Measurements from ENCODE around the gene FUT2.

DNA sequence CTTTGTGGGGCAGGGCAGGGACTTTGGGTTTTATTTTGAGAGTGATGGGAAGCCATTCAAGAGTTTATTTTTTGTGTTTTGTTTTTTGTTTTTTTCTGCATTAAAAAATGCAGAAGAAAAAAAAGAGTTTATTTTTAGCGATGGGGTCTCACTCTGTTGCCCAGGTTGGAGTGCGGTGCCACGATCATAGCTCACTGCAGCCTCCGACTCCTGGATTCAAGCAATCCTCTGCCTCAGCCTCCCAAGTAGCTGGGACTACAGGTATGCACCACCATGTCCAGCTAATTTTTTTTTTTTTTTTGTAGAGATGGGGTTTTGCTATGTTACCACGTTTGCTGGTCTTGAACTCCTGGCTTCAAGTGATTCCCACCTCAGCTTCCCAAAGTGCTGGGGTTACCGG, 37.3 kb upstream of the FUT2 start:
- TF ChIP-seq, protein P1, sequence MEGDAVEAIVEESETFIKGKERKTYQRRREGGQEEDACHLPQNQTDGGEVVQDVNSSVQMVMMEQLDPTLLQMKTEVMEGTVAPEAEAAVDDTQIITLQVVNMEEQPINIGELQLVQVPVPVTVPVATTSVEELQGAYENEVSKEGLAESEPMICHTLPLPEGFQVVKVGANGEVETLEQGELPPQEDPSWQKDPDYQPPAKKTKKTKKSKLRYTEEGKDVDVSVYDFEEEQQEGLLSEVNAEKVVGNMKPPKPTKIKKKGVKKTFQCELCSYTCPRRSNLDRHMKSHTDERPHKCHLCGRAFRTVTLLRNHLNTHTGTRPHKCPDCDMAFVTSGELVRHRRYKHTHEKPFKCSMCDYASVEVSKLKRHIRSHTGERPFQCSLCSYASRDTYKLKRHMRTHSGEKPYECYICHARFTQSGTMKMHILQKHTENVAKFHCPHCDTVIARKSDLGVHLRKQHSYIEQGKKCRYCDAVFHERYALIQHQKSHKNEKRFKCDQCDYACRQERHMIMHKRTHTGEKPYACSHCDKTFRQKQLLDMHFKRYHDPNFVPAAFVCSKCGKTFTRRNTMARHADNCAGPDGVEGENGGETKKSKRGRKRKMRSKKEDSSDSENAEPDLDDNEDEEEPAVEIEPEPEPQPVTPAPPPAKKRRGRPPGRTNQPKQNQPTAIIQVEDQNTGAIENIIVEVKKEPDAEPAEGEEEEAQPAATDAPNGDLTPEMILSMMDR (tag by site-specific recombination; IDR thresholded peaks at IDR 0.05) = no peak
- TF ChIP-seq, protein P2, sequence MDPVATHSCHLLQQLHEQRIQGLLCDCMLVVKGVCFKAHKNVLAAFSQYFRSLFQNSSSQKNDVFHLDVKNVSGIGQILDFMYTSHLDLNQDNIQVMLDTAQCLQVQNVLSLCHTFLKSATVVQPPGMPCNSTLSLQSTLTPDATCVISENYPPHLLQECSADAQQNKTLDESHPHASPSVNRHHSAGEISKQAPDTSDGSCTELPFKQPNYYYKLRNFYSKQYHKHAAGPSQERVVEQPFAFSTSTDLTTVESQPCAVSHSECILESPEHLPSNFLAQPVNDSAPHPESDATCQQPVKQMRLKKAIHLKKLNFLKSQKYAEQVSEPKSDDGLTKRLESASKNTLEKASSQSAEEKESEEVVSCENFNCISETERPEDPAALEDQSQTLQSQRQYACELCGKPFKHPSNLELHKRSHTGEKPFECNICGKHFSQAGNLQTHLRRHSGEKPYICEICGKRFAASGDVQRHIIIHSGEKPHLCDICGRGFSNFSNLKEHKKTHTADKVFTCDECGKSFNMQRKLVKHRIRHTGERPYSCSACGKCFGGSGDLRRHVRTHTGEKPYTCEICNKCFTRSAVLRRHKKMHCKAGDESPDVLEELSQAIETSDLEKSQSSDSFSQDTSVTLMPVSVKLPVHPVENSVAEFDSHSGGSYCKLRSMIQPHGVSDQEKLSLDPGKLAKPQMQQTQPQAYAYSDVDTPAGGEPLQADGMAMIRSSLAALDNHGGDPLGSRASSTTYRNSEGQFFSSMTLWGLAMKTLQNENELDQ (tag by site-specific recombination; IDR thresholded peaks at IDR 0.05; ENCODE audit: low read depth) = no peak
- TF ChIP-seq, protein P3, sequence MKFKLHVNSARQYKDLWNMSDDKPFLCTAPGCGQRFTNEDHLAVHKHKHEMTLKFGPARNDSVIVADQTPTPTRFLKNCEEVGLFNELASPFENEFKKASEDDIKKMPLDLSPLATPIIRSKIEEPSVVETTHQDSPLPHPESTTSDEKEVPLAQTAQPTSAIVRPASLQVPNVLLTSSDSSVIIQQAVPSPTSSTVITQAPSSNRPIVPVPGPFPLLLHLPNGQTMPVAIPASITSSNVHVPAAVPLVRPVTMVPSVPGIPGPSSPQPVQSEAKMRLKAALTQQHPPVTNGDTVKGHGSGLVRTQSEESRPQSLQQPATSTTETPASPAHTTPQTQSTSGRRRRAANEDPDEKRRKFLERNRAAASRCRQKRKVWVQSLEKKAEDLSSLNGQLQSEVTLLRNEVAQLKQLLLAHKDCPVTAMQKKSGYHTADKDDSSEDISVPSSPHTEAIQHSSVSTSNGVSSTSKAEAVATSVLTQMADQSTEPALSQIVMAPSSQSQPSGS (tag by site-specific recombination; IDR thresholded peaks at IDR 0.05; ENCODE audit: low read depth) = no peak
- TF ChIP-seq SP2 (tag by site-specific recombination; IDR thresholded peaks at IDR 0.05) (no peak), ZNF175 (tag by site-specific recombination; IDR thresholded peaks at IDR 0.05) (no peak), ZNF302 (tag by site-specific recombination; IDR thresholded peaks at IDR 0.05; ENCODE audit: low read depth) (no peak)

Data from HEK293 (cell line).